PC-3 (cell line): Measurements from ENCODE around the gene CRYBA1.

Source experiments
- EZH2 ChIP-seq: fragments of 300-600 bp; sonication (generic); IDR thresholded peaks from one replicate; pipeline ENCODE4 v1.6.1; 2017; ENCODE audit warnings: antibody characterized with exemption, mild to moderate bottlenecking, low read length; ENCODE audit not compliant: unreplicated experiment
- EZH2phosphoT487 ChIP-seq: fragments of 300-600 bp; sonication (generic); IDR thresholded peaks from 2 replicates; pipeline ENCODE4 v1.6.1; 2018; ENCODE audit warnings: mild to moderate bottlenecking, antibody characterized with exemption, low read length, borderline replicate concordance
- TF ChIP-seq, protein P1 (sequence below): fragments of 300-600 bp; sonication (generic); conservative IDR thresholded peaks from 2 replicates; pipeline ENCODE4 v1.5.1; 2017; ENCODE audit warnings: antibody characterized with exemption, low read depth, mild to moderate bottlenecking, low read length

DNA sequence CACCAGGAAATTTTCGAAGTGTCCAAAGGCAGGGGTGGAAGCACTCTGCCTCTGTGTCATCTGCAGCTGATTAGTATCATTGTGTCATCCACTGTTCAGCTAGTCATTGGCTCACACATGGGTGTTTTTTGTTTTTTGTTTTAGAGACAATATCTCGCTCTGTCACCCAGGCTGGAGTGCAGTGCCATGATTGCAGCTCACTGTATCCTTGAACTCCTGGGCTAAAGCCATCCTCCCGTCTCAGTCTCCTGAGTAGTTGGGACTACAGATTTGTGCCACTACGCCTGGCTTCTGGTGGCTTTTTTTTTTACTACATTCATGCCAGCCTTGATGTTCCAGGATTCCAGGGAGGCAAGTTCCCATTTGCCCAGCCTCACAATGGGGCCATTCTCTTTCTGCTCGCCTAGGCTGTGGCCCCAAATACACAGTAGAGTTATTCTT is 34.0 kb upstream of the CRYBA1 start:
- TF ChIP-seq EZH2phosphoT487, result no peak
- TF ChIP-seq, protein P1, sequence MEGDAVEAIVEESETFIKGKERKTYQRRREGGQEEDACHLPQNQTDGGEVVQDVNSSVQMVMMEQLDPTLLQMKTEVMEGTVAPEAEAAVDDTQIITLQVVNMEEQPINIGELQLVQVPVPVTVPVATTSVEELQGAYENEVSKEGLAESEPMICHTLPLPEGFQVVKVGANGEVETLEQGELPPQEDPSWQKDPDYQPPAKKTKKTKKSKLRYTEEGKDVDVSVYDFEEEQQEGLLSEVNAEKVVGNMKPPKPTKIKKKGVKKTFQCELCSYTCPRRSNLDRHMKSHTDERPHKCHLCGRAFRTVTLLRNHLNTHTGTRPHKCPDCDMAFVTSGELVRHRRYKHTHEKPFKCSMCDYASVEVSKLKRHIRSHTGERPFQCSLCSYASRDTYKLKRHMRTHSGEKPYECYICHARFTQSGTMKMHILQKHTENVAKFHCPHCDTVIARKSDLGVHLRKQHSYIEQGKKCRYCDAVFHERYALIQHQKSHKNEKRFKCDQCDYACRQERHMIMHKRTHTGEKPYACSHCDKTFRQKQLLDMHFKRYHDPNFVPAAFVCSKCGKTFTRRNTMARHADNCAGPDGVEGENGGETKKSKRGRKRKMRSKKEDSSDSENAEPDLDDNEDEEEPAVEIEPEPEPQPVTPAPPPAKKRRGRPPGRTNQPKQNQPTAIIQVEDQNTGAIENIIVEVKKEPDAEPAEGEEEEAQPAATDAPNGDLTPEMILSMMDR, result no peak
- TF ChIP-seq EZH2, result no peak
